Spleen (tissue), 7 donors: Measurements from ENCODE around the gene HINT3.

Experiments
- CTCF ChIP-seq, 11 experiments: fragments of 200-600 bp in 7 of 11; fragments of 450-650 bp in 4 of 11; sonication (generic) in 4 of 11; IDR thresholded peaks in 8 of 11; conservative IDR thresholded peaks in 3 of 11; 1 replicate in 7 of 11; 2 replicates in 4 of 11; pipeline versions ENCODE4 v1.4.0 to v1.8.0; 2016 to 2021; ENCODE audit warnings: antibody characterized with exemption in 11 of 11, inconsistent platforms in 4 of 11, mild to moderate bottlenecking in 1 of 11
- POLR2A ChIP-seq, 3 donors: fragments of 450-650 bp; IDR thresholded peaks; one replicate each; pipeline ENCODE4 v1.5.1; 2017; ENCODE audit warnings: antibody characterized with exemption in 3 of 3, mild to moderate bottlenecking in 1 of 3
- POLR2AphosphoS5 ChIP-seq, 3 donors: sonication (generic); formaldehyde crosslinking; IDR thresholded peaks; one replicate each; pipeline ENCODE4 v1.5.1; 2017; ENCODE audit warnings: antibody characterized with exemption in 3 of 3
- donor health status: DM: no; HTN: no; CAD: no; lungs with moderate emphysema.
- donor health status: DM: no; HTN: no; CAD: no.
- donor health status: DM: no; HTN: no; CAD: no.

DNA sequence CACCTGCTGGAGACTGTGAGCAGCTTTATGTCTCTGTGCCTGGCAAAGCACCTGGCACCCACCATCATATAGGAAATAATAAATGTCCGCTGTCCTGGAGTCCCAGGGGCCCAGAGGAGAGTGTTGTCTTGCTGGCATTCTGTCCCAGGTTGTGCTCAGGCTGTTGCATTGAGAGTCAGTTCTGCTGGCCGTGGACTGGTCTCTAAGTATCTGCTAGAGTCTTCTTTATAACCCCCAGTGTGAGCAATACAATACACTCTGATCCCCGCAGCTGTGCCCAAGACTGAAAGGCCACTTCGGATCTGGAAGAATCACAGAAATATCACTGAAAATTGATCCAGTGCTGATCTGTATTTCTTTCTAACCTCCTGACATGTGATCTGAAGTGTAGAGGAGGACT, 38.3 kb upstream of the HINT3 start:
- TF ChIP-seq CTCF (IDR thresholded peaks at IDR 0.05 in 8 of 11, conservative IDR thresholded peaks at IDR 0.05 in 3 of 11), result no peak
- TF ChIP-seq POLR2A (IDR thresholded peaks at IDR 0.05), result no peak
- no peak for TF ChIP-seq POLR2AphosphoS5 (IDR thresholded peaks at IDR 0.05)
